Measurements from ENCODE around the gene DDX1.

DDX1 gene

DNA sequence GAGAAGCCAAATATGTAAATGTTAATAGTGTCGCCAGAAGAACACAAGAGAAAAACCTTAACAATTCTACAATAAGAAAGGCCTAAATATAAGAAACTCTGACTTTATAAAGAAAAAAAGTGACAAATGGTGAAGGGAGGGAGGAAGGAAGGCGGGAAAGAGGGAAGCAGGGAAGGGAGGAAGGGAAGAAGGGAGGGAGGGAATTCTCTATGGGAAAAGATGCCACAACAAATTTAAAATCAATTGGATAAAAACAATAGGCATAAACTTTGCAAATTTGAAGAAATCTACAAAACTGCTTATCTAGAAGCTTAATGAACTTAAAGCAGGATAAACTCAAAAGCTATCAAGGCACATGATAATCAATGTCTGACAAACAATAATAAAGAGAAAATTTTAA, 47.4 kb upstream of the DDX1 start:
- TF ChIP-seq, protein P1, sequence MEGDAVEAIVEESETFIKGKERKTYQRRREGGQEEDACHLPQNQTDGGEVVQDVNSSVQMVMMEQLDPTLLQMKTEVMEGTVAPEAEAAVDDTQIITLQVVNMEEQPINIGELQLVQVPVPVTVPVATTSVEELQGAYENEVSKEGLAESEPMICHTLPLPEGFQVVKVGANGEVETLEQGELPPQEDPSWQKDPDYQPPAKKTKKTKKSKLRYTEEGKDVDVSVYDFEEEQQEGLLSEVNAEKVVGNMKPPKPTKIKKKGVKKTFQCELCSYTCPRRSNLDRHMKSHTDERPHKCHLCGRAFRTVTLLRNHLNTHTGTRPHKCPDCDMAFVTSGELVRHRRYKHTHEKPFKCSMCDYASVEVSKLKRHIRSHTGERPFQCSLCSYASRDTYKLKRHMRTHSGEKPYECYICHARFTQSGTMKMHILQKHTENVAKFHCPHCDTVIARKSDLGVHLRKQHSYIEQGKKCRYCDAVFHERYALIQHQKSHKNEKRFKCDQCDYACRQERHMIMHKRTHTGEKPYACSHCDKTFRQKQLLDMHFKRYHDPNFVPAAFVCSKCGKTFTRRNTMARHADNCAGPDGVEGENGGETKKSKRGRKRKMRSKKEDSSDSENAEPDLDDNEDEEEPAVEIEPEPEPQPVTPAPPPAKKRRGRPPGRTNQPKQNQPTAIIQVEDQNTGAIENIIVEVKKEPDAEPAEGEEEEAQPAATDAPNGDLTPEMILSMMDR (IDR thresholded peaks at IDR 0.05; ENCODE audit: insufficient read depth, low read length) = no peak
- no peak for TF ChIP-seq GABPA (IDR thresholded peaks at IDR 0.05; ENCODE audit: low read depth)
- TF ChIP-seq POLR2AphosphoS5 (IDR thresholded peaks at IDR 0.05; ENCODE audit: low read depth) = no peak
- TF ChIP-seq, protein P2, sequence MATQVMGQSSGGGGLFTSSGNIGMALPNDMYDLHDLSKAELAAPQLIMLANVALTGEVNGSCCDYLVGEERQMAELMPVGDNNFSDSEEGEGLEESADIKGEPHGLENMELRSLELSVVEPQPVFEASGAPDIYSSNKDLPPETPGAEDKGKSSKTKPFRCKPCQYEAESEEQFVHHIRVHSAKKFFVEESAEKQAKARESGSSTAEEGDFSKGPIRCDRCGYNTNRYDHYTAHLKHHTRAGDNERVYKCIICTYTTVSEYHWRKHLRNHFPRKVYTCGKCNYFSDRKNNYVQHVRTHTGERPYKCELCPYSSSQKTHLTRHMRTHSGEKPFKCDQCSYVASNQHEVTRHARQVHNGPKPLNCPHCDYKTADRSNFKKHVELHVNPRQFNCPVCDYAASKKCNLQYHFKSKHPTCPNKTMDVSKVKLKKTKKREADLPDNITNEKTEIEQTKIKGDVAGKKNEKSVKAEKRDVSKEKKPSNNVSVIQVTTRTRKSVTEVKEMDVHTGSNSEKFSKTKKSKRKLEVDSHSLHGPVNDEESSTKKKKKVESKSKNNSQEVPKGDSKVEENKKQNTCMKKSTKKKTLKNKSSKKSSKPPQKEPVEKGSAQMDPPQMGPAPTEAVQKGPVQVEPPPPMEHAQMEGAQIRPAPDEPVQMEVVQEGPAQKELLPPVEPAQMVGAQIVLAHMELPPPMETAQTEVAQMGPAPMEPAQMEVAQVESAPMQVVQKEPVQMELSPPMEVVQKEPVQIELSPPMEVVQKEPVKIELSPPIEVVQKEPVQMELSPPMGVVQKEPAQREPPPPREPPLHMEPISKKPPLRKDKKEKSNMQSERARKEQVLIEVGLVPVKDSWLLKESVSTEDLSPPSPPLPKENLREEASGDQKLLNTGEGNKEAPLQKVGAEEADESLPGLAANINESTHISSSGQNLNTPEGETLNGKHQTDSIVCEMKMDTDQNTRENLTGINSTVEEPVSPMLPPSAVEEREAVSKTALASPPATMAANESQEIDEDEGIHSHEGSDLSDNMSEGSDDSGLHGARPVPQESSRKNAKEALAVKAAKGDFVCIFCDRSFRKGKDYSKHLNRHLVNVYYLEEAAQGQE (IDR thresholded peaks at IDR 0.05; ENCODE audit: insufficient replicate concordance, low read depth) = no peak
- no peak for TF ChIP-seq SPI1 (IDR thresholded peaks at IDR 0.05; ENCODE audit: borderline replicate concordance, low read depth)
- Histone ChIP-seq H3K27ac (replicated peaks) (no peak overlapping the region), H3K27me3 (ENCODE audit: insufficient read depth, poor library complexity, severe bottlenecking) (no peaks in the 10 kb centered on the region), H3K4me3 (replicated peaks; ENCODE audit: insufficient read depth, low read length) (no peak overlapping the region)
- DNase-seq (ENCODE audit: low read depth in 1 of 2, low spot score in 1 of 2) = no peak

DNA sequence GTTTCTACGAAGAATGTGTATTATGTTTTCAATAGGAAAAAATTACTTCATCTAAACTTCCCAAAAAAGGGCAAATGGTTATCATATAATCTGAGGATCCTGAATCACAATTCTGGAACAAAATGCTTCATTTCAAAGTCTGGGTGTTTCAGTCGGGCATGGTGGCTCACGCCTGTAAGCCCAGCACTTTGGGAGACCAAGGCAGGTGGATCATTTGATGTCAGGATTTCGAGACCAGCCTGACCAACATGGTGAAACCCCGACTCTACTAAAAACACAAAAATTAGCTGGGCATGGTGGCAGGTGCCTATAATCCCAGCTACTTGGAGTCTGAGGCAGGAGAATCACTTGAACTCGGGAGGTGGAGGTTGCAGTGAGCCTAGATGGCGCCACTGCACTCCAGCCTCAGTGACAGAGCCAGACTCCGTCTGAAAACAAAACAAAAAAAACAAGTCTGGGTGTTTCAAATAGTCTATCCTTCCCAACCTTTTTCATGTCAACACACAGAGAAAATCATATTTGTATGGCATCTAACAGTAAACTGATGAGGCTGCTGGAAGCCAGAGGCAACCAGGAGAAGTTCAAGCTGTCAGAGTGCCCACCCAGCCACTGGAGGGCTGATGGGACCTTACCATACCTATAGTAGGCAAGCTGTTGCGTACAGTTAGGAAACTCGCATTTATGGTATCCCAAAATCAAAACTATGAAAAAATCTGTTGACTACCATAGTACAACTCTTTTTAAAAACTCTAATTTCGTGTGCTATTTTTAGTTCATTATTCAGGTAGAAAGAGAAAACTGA, 45.2 kb upstream of the DDX1 start:
- no peak overlapping the region for H3K27ac ChIP-seq (replicated peaks)

DNA sequence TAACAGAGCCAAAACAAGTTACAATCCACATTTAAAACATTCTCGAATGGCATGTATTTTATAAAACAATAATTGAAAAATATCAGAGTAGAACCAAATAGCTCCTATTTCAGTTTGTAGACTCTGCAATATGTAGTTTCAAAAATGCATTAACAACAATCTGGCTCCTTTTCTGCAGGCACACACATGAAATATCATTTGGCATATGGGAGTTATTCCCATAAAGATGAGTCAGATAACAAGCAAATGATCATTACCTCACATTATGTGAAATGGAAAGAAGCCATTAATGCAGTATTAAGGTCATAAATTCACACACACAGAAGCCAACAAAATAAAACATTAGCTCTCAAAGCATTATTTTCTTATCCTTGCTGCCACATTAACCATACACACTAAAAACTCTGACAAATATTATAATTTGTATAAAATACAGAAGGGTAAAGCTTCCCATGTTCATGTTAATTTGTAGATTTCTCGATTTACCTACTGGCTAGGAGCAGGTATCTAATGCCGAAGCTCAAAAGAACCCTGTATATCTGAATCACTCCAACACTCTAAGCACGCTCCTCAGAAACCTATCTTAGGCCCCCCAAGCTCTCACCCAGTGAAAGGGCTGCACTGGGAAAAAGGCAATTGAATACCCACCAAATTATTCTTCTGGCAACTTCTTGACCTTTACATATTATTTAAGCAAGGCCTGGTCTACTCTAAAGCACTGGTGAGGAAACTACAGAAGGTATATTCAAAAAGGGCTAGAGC, 44.4 kb upstream of the DDX1 start:
- Histone ChIP-seq H3K27me3 (ENCODE audit: insufficient read depth, poor library complexity, severe bottlenecking) (no peaks in the 10 kb centered on the region), H3K27ac (replicated peaks) (no peak overlapping the region), H3K4me3 (replicated peaks; ENCODE audit: insufficient read depth, low read length) (no peak overlapping the region)
- no peak for DNase-seq (ENCODE audit: low read depth in 1 of 2, low spot score in 1 of 2)
- no peak for TF ChIP-seq POLR2AphosphoS5 (IDR thresholded peaks at IDR 0.05; ENCODE audit: low read depth)
- TF ChIP-seq, protein P1 (IDR thresholded peaks at IDR 0.05; ENCODE audit: insufficient read depth, low read length) = no peak
- TF ChIP-seq, protein P2 (IDR thresholded peaks at IDR 0.05; ENCODE audit: insufficient replicate concordance, low read depth) = no peak
- no peak for TF ChIP-seq GABPA (IDR thresholded peaks at IDR 0.05; ENCODE audit: low read depth)
- TF ChIP-seq SPI1 (IDR thresholded peaks at IDR 0.05; ENCODE audit: borderline replicate concordance, low read depth) = no peak

More for the DNA sequence above, 45.2 kb upstream of the DDX1 start:
- Histone ChIP-seq H3K27me3 (ENCODE audit: insufficient read depth, poor library complexity, severe bottlenecking) (no peaks in the 10 kb centered on the region), H3K4me3 (replicated peaks; ENCODE audit: insufficient read depth, low read length) (no peak overlapping the region)
- TF ChIP-seq, protein P1 (IDR thresholded peaks at IDR 0.05; ENCODE audit: insufficient read depth, low read length) = no peak
- TF ChIP-seq SPI1 (IDR thresholded peaks at IDR 0.05; ENCODE audit: borderline replicate concordance, low read depth) = no peak
- TF ChIP-seq POLR2AphosphoS5 (IDR thresholded peaks at IDR 0.05; ENCODE audit: low read depth) = no peak
- TF ChIP-seq, protein P2 (IDR thresholded peaks at IDR 0.05; ENCODE audit: insufficient replicate concordance, low read depth) = no peak
- TF ChIP-seq GABPA (IDR thresholded peaks at IDR 0.05; ENCODE audit: low read depth) = no peak
- no peak for DNase-seq (ENCODE audit: low read depth in 1 of 2, low spot score in 1 of 2)

Data from HL-60 (cell line).